Mucosa of descending colon (tissue), 3 donors: ENCODE results near the gene LCE2B. TPM values are rescaled to one million over a fixed set of nuclear protein-coding genes. Genes with fewer than 3 reads are reported as not detected.
"Not testable (repeated sequence)": the region's sequence is repeated elsewhere in the genome, so short reads cannot be mapped to it uniquely, and the experiment has no call there.

Source experiments
- ATAC-seq: fragments of 200-7000 bp; cut with Tn5 transposase; one replicate; pipeline ENCODE4 v1.9.1; 2020; ENCODE audit warnings: mild to moderate bottlenecking, moderate library complexity
- DNase-seq, 3 donors: peaks; one replicate each; pipeline ENCODE4 v3.0.0-alpha.2; 2020
- H3K36me3 ChIP-seq: fragments of 200-600 bp; one replicate; pipeline ENCODE4 v1.8.0; 2021; ENCODE audit warnings: low read depth, mild to moderate bottlenecking
- H3K4me1 ChIP-seq: fragments of 200-600 bp; one replicate; pipeline ENCODE4 v1.8.0; 2021; ENCODE audit warnings: low read depth, mild to moderate bottlenecking
- H3K4me3 ChIP-seq: fragments of 200-600 bp; one replicate; pipeline ENCODE4 v1.8.0; 2021; ENCODE audit warnings: mild to moderate bottlenecking
- H3K9me3 ChIP-seq: fragments of 200-600 bp; one replicate; pipeline ENCODE4 v1.8.0; 2021; ENCODE audit warnings: mild to moderate bottlenecking
- CTCF ChIP-seq: fragments of 200-600 bp; IDR thresholded peaks from one replicate; pipeline ENCODE4 v1.8.0; 2022; ENCODE audit warnings: antibody characterized with exemption, mild to moderate bottlenecking
- intact Hi-C, 2 donors: fragments of 100-400 bp; cut with DNase I in 1 of 2; cut with micrococcal nuclease in 1 of 2; formaldehyde crosslinking; loops; one replicate each; pipeline versions ENCODE4 v1.11.0 to v1.11.1; 2022; cut with DNase I, micrococcal nuclease
- long read RNA-seq, 2 donors: library from polyadenylated mRNA; unstranded; transcript quantifications; one replicate each; pipeline ENCODE4 v2.0.0, GENCODE V29; 2019 to 2021
- total RNA-seq, 3 donors: library from RNA; stranded (reverse); fragmentation: NEBNext Ultra II Directional in 2 of 3; extraction: Animal tissue kit (Norgen Biotek cat#: 25700) in 2 of 3; gene quantifications; one replicate each; pipeline versions ENCODE4 v1.2.1 to v1.2.4, GENCODE V29; 2021 to 2023
- donor health status: DM: no; HTN: no; CAD: no; lungs with moderate emphysema.
- donor health status: DM: no; HTN: no; CAD: no.
- donor health status: DM: no; HTN: yes; CAD: no.

LCE2B gene
- not detected for total RNA-seq
- long read RNA-seq, donor 1: 0 reads
- long read RNA-seq, donor 2: 0 reads

DNA sequence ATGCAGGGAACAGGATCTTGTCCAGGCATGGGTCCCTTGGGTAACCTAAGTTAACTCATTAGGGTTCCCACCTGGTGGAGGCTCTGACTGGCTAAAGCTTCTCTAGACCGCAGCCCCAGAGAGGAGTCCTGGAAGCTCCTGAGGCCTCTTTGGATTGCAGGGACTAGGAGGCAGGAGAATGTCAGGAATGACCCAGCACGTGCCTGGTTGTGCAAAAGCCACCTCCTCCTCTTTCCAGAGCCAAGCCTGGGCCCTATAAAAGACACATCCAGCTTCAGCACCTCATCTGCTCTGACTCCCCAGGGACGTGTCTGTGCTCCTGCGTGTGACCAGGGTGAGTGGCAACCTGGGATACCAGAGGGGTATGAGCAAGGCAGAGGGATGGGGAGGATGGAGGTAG, at the start of gene LCE2B:
Gene LCE2B (plus strand): TSS at position 301 of the 400 bp plus-strand sequence. CDS start 721 bp downstream, outside the sequence.
- DNase-seq, H3K4me3 ChIP-seq, H3K36me3 ChIP-seq, intact Hi-C loops, H3K9me3 ChIP-seq, H3K4me1 ChIP-seq, ATAC-seq: not testable (repeated sequence)

DNA sequence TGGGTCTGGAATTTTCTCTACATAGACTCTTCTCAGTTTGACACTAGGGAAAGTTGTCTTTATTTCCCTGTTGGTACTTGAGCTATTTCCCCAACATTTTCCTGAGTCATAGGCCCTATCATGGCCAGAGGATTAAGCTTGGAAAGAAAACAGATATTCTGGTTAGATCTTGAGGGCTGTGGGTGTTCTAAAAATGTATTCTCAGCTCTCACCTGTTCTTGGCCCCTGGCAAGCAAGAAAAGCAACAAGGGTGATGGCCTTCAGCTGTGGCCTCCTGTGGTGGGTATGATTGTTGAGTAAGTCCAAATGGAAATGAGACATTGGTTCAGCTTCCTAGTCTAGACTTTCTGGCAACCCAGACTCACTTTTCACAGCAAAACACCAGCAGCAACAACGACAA, 45.6 kb upstream of the LCE2B start:
- no peak for TF ChIP-seq CTCF
- no peak for DNase-seq
- intact Hi-C loops: no loop called here
- H3K4me3 ChIP-seq: no peak overlapping the region
- H3K36me3 ChIP-seq: no peaks in the 10 kb centered on the region
- no peak for ATAC-seq
- H3K9me3 ChIP-seq: no peaks in the 10 kb centered on the region
- no peaks in the 10 kb centered on the region for H3K4me1 ChIP-seq

DNA sequence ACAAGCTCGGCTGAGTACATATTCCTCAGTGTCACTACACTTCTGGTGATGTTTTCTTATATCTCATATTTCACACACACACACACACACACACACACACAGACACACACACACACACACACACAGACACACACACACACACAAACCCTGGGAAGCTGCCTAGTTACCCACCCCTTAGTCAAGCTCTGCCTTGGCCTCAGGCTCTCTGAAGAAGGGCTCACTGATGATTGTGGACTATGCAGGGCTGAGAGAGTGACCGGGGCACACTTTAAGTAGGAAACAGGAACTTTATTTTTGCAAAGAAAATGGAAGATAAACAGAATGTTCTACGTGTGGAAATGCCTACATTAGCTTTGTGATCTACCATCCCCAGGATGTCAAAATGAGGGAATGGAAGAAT, 42.0 kb upstream of the LCE2B start:
- no peak for ATAC-seq
- no peaks in the 10 kb centered on the region for H3K9me3 ChIP-seq
- no peaks in the 10 kb centered on the region for H3K4me1 ChIP-seq
- no peak overlapping the region for H3K4me3 ChIP-seq
- DNase-seq: no peak
- no peak for TF ChIP-seq CTCF
- H3K36me3 ChIP-seq: no peaks in the 10 kb centered on the region
- intact Hi-C loops: no loop called here

GRCh38 chr1:152645146-152645545, 40.8 kb upstream of the LCE2B start:
- intact Hi-C loops: no loop called here
- DNase-seq: no peak
- no peaks in the 10 kb centered on the region for H3K4me1 ChIP-seq
- no peak for TF ChIP-seq CTCF
- H3K9me3 ChIP-seq: no peaks in the 10 kb centered on the region
- no peak overlapping the region for H3K4me3 ChIP-seq
- ATAC-seq: no peak
- H3K36me3 ChIP-seq: no peaks in the 10 kb centered on the region

DNA sequence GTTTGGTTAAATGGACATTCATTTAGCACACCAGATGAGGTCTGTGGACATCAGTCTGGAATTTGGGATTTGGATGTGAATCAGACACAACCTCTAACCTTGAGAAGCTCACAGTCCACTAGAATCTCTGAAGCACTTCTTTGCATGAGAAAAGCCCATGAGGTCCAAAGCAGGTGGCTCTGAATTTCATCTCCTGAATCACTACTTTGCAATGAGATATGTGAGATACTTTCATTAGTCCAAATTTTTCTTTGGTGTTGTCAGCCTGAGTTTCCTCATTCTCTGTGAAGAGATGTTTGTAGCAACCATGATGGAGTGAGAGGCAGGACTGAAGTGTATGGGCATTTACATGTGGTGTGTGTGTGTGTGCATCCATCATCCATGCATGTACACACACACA, 39.3 kb upstream of the LCE2B start:
- intact Hi-C loops: no loop called here
- Histone ChIP-seq H3K9me3 (no peaks in the 10 kb centered on the region), H3K4me3 (no peak overlapping the region), H3K36me3 (no peaks in the 10 kb centered on the region), H3K4me1 (no peaks in the 10 kb centered on the region)
- TF ChIP-seq CTCF: no peak
- DNase-seq (no peak), ATAC-seq (no peak)

GRCh38 chr1:152654110-152654509, 31.8 kb upstream of the LCE2B start:
- ATAC-seq: peak; percentile 61
- intact Hi-C loops: no loop called here
- DNase-seq: peak in 2 of 3 donors; percentile 37 to 73
- Histone ChIP-seq H3K36me3 (no peaks in the 10 kb centered on the region), H3K4me3 (no peak overlapping the region), H3K9me3 (no peaks in the 10 kb centered on the region), H3K4me1 (no peaks in the 10 kb centered on the region)
- TF ChIP-seq CTCF: peak; percentile 33
